Osteoblast (primary cell): ENCODE results near the gene NKD2. TPM values are rescaled to one million over a fixed set of nuclear protein-coding genes. Genes with fewer than 3 reads are reported as not detected.

Experiments
- DNase-seq: peaks from one replicate; pipeline ENCODE4 v3.0.0; 2011; ENCODE audit warnings: low spot score, mixed read lengths; ENCODE audit not compliant: insufficient read length; ENCODE audit errors: missing footprints
- H2AFZ ChIP-seq: 2 replicates; pipeline ENCODE4 v1.6.0; 2011; ENCODE audit warnings: mild to moderate bottlenecking, low read length
- H3K27ac ChIP-seq: 2 replicates; pipeline ENCODE4 v1.5.1; 2011; ENCODE audit warnings: mild to moderate bottlenecking, low read depth, low read length, moderate library complexity
- H3K27me3 ChIP-seq: 2 replicates; pipeline ENCODE4 v1.6.0; 2012; ENCODE audit warnings: mild to moderate bottlenecking, control low read depth, inconsistent platforms, low read length, moderate library complexity; ENCODE audit not compliant: insufficient read depth
- H3K36me3 ChIP-seq: 2 replicates; pipeline ENCODE4 v1.5.1; 2011; ENCODE audit warnings: mild to moderate bottlenecking, low read length, control low read depth, moderate library complexity; ENCODE audit not compliant: insufficient read depth
- H3K4me1 ChIP-seq: 2 replicates; pipeline ENCODE4 v1.5.1; 2011; ENCODE audit warnings: mild to moderate bottlenecking, low read length, control low read depth, moderate library complexity; ENCODE audit not compliant: insufficient read depth
- H3K4me2 ChIP-seq: 2 replicates; pipeline ENCODE4 v1.6.0; 2011; ENCODE audit warnings: mild to moderate bottlenecking, low read length; ENCODE audit not compliant: insufficient read depth
- H3K4me3 ChIP-seq: fragments of 200-600 bp; sonication (generic); 3 replicates; pipeline ENCODE4 v1.5.1; 2012; ENCODE audit warnings: mild to moderate bottlenecking, low read length, inconsistent platforms; ENCODE audit not compliant: insufficient read depth
- H3K79me2 ChIP-seq: 2 replicates; pipeline ENCODE4 v1.6.0; 2012; ENCODE audit warnings: mild to moderate bottlenecking, low read length, control low read depth, inconsistent platforms; ENCODE audit not compliant: insufficient read depth
- H3K9me3 ChIP-seq: 2 replicates; pipeline ENCODE4 v1.5.1; 2011; ENCODE audit warnings: low read depth, low read length, control low read depth
- H4K20me1 ChIP-seq: 2 replicates; pipeline ENCODE4 v1.6.0; 2012; ENCODE audit warnings: mild to moderate bottlenecking, low read length, control low read depth; ENCODE audit not compliant: insufficient read depth
- CTCF ChIP-seq: IDR thresholded peaks from 2 replicates; pipeline ENCODE4 v1.5.1; 2011; ENCODE audit warnings: mild to moderate bottlenecking, low read depth, low read length, moderate library complexity; ENCODE audit errors: extremely low read depth
- total RNA-seq: library from RNA; depleted of rRNA; stranded (reverse); fragments of >200 nt; gene quantifications from 2 replicates; pipeline ENCODE4 v1.2.3, GENCODE V29; 2012

The NKD2 gene
- total RNA-seq, 1 donor, result under 0.01 TPM

DNA sequence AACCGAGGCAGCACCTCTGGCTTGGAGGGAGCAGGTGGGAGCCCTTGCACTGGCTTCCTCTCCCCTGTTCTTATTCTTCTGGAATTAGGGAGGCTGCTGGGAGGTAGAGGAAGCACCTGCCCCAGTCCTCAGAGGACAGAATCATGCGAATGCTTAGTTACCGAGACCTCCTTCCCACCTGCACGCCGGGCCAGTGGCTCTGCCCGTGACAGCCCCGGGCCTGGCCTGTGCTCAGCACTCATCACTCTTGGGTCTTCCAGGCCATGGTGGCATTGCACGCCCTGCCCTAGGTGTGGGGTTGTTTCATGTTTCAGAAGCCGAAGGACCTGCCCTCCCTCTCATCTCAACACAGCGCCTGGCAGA is 45.3 kb upstream of the NKD2 start:
- DNase-seq, result peak; percentile 78
- no peak overlapping the region for H2AFZ ChIP-seq
- H3K4me2 ChIP-seq, result no peak overlapping the region
- H3K27me3 ChIP-seq, result peaks cover 40% of the 10 kb centered on the region
- no peaks in the 10 kb centered on the region for H4K20me1 ChIP-seq
- TF ChIP-seq CTCF, result no peak
- peaks cover 9% of the 10 kb centered on the region for H3K4me1 ChIP-seq
- no peak overlapping the region for H3K27ac ChIP-seq
- no peaks in the 10 kb centered on the region for H3K9me3 ChIP-seq
- no peak overlapping the region for H3K4me3 ChIP-seq
- H3K36me3 ChIP-seq, result no peaks in the 10 kb centered on the region
- no peaks in the 10 kb centered on the region for H3K79me2 ChIP-seq

GRCh38 chr5:963673-964531 is 44.7 kb upstream of the NKD2 start:
- H3K4me3 ChIP-seq, result no peak overlapping the region
- H3K9me3 ChIP-seq, result no peaks in the 10 kb centered on the region
- H2AFZ ChIP-seq, result no peak overlapping the region
- H3K36me3 ChIP-seq, result no peaks in the 10 kb centered on the region
- H4K20me1 ChIP-seq, result no peaks in the 10 kb centered on the region
- H3K27ac ChIP-seq, result no peak overlapping the region
- peaks cover 46% of the 10 kb centered on the region for H3K27me3 ChIP-seq
- H3K79me2 ChIP-seq, result no peaks in the 10 kb centered on the region
- no peak for TF ChIP-seq CTCF
- peaks cover 3% of the 10 kb centered on the region for H3K4me1 ChIP-seq
- peak; percentile 71 for DNase-seq
- no peak overlapping the region for H3K4me2 ChIP-seq

DNA sequence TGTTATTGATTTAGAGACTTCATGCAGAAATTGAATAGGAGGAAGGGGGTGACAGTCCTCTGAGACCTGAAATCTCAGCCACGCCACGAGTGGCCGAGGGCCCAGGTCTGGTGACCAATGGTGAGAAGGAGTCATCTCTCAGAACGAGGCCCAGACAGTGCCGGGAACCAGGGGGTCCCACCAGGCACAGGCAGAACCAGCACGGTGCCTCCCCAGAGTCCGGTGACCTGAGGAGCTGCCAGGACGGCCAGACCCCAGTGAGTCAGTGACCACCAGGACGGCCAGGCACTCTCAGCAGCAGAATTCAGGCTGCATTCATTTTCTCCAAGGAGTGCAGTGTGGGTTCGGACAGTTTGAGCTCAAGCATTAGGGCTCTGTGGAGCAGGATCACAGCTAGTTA is 43.8 kb upstream of the NKD2 start:
- Histone ChIP-seq H3K79me2 (no peaks in the 10 kb centered on the region), H2AFZ (no peak overlapping the region), H3K36me3 (no peaks in the 10 kb centered on the region), H3K27me3 (peaks cover 55% of the 10 kb centered on the region), H3K4me3 (no peak overlapping the region), H4K20me1 (no peaks in the 10 kb centered on the region), H3K4me1 (no peaks in the 10 kb centered on the region), H3K4me2 (no peak overlapping the region), H3K9me3 (no peaks in the 10 kb centered on the region), H3K27ac (no peak overlapping the region)
- peak; percentile 51 for DNase-seq
- TF ChIP-seq CTCF, result no peak

DNA sequence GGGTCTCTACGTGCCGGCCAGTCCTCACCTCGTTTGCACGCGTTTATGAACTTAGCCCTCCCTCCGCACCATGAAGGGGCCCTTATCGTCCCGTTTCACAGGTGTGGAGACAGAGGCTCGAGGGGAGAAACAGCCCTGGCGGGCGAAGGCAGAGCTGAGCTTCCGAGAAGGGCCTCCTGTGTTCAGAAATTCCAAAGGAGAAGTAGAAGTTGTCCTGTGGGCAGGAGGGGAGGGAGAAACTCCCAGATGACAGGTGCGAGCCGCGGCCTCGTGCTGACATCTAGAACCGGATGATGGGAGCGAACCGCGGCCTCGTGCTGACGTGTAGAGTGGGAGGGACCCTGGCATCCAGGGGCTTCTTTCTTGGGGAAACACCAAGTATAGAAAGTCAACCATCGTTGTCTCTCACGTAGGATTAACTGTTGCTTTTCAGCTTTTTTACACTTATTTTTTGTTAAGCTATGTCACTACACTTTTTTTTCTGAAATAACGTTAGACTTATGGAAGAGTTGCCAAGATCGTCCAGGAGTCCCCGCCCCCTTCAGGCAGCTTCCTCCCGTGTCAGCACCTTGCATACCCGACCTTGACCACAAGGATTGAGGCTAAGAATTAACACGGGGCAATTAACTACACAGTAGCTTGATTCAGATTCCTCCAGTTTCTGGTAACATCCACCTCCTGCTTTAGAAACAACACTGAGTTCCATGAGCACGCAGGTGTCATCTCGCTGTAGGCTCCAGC is 42.8 kb upstream of the NKD2 start:
- no peaks in the 10 kb centered on the region for H3K9me3 ChIP-seq
- no peak for TF ChIP-seq CTCF
- H3K4me2 ChIP-seq, result no peak overlapping the region
- no peak overlapping the region for H2AFZ ChIP-seq
- no peaks in the 10 kb centered on the region for H3K79me2 ChIP-seq
- no peaks in the 10 kb centered on the region for H3K4me1 ChIP-seq
- H3K27me3 ChIP-seq, result peaks cover 61% of the 10 kb centered on the region
- no peaks in the 10 kb centered on the region for H3K36me3 ChIP-seq
- no peaks in the 10 kb centered on the region for H4K20me1 ChIP-seq
- no peak overlapping the region for H3K27ac ChIP-seq
- H3K4me3 ChIP-seq, result no peak overlapping the region
- peak; percentile 27 for DNase-seq
